Measurements from ENCODE around the gene USP31. TPM values are rescaled to one million over a fixed set of nuclear protein-coding genes. Genes with fewer than 3 reads are reported as not detected.

USP31 gene
- total and polyA plus RNA-seq, 2 donors (not counting 1 experiment from before 2014, with no cell fraction given) = 1.6 to 6.7 TPM

GRCh38 chr16:23068079-23068736 lies 81.0 kb downstream of the USP31 start:
- TF ChIP-seq CTCF (IDR thresholded peaks at IDR 0.05) = no peak
- no peak for TF ChIP-seq EZH2 (IDR thresholded peaks at IDR 0.05; ENCODE audit: borderline replicate concordance, insufficient read depth, low read depth, low read length, poor library complexity, severe bottlenecking)
- no peaks in the 10 kb centered on the region for H3K79me2 ChIP-seq (ENCODE audit: control insufficient read depth, insufficient read depth, low read length)
- intact Hi-C loops (cut with micrococcal nuclease) = no loop called here
- ChIA-PET POLR2A (no interaction called here), CTCF (interaction anchor here (0.7 kb wide), 1 partner anchor 15 kb away, joined by 3 read pairs; no protein-coding TSS in a partner anchor)
- WGBS (ENCODE audit: insufficient coverage) = 97% methylated on average over 18 of the region's 20 CpGs
- no peak overlapping the region for H3K4me2 ChIP-seq (replicated peaks; ENCODE audit: low read depth, low read length, poor library complexity, severe bottlenecking)
- Mint-ChIP-seq H3K9me3 (ENCODE audit: insufficient read depth) (no peaks in the 10 kb centered on the region), H3K27me3 (no peaks in the 10 kb centered on the region), H3K4me1 (no peaks in the 10 kb centered on the region), H3K4me3 (no peak overlapping the region), H3K27ac (no peak overlapping the region)
- ATAC-seq (ENCODE audit: low read depth) (no peak), DNase-seq (no peak)
- no peaks in the 10 kb centered on the region for H3K27me3 ChIP-seq (replicated peaks in 1 of 4; ENCODE audit: control extremely low read depth in 1 of 4, control insufficient read depth in 3 of 4, insufficient read depth in 4 of 4, low read length in 3 of 4)
- H2AFZ ChIP-seq (ENCODE audit: insufficient read depth, low read depth, low read length, poor library complexity, severe bottlenecking) = no peak overlapping the region
- H3K9ac ChIP-seq (ENCODE audit: low read length) = no peak overlapping the region
- H3K36me3 ChIP-seq (replicated peaks in 1 of 2; ENCODE audit: control extremely low read depth in 1 of 2, control insufficient read depth in 1 of 2, extremely low read depth in 1 of 2, insufficient read depth in 2 of 2, low read length in 1 of 2) = peaks cover 1 to 3% of the 10 kb centered on the region in 2 experiments
- H4K20me1 ChIP-seq (ENCODE audit: control insufficient read depth, insufficient read depth, low read length, poor library complexity, severe bottlenecking) = no peaks in the 10 kb centered on the region
- H3K9me3 ChIP-seq (ENCODE audit: control extremely low read depth in 1 of 3, control insufficient read depth in 2 of 3, insufficient read depth in 1 of 3, low read length in 2 of 3) = no peaks in the 10 kb centered on the region
- no peak overlapping the region for H3K4me3 ChIP-seq (ENCODE audit: control extremely low read depth in 1 of 5, extremely low read depth in 1 of 5, insufficient read depth in 1 of 5, low read depth in 2 of 5, low read length in 4 of 5)
- no peaks in the 10 kb centered on the region for H3K4me1 ChIP-seq (ENCODE audit: control insufficient read depth in 2 of 2, insufficient read depth in 2 of 2, low read length in 2 of 2)
- no peak overlapping the region for H3K27ac ChIP-seq (ENCODE audit: low read length in 2 of 2)

- DNase-seq = no peak
- TF ChIP-seq EZH2 (IDR thresholded peaks at IDR 0.05; ENCODE audit: borderline replicate concordance, insufficient read depth, low read depth, low read length, poor library complexity, severe bottlenecking) = no peak
- TF ChIP-seq CTCF (IDR thresholded peaks at IDR 0.05) = no peak
- Histone ChIP-seq H3K36me3 (replicated peaks in 1 of 2; ENCODE audit: control extremely low read depth in 1 of 2, control insufficient read depth in 1 of 2, extremely low read depth in 1 of 2, insufficient read depth in 2 of 2, low read length in 1 of 2) (peaks cover 1 to 3% of the 10 kb centered on the region in 2 experiments), H3K27me3 (replicated peaks in 1 of 4; ENCODE audit: control extremely low read depth in 1 of 4, control insufficient read depth in 3 of 4, insufficient read depth in 4 of 4, low read length in 3 of 4) (no peaks in the 10 kb centered on the region), H3K4me1 (ENCODE audit: control insufficient read depth in 2 of 2, insufficient read depth in 2 of 2, low read length in 2 of 2) (no peaks in the 10 kb centered on the region), H4K20me1 (ENCODE audit: control insufficient read depth, insufficient read depth, low read length, poor library complexity, severe bottlenecking) (no peaks in the 10 kb centered on the region), H3K4me3 (ENCODE audit: control extremely low read depth in 1 of 5, extremely low read depth in 1 of 5, insufficient read depth in 1 of 5, low read depth in 2 of 5, low read length in 4 of 5) (no peak overlapping the region), H3K27ac (ENCODE audit: low read length in 2 of 2) (no peak overlapping the region), H3K4me2 (replicated peaks; ENCODE audit: low read depth, low read length, poor library complexity, severe bottlenecking) (no peak overlapping the region), H3K9me3 (ENCODE audit: control extremely low read depth in 1 of 3, control insufficient read depth in 2 of 3, insufficient read depth in 1 of 3, low read length in 2 of 3) (no peaks in the 10 kb centered on the region), H2AFZ (ENCODE audit: insufficient read depth, low read depth, low read length, poor library complexity, severe bottlenecking) (no peak overlapping the region), H3K79me2 (ENCODE audit: control insufficient read depth, insufficient read depth, low read length) (no peaks in the 10 kb centered on the region), H3K9ac (ENCODE audit: low read length) (no peak overlapping the region)
- Mint-ChIP-seq H3K27me3 (no peaks in the 10 kb centered on the region), H3K9me3 (ENCODE audit: insufficient read depth) (no peaks in the 10 kb centered on the region), H3K27ac (no peak overlapping the region), H3K4me3 (no peak overlapping the region), H3K4me1 (no peaks in the 10 kb centered on the region)
- ChIA-PET CTCF (no interaction called here), POLR2A (no interaction called here)
- no peak for ATAC-seq (ENCODE audit: low read depth)
- WGBS (ENCODE audit: insufficient coverage) = 100% methylated on average over 3 of the region's 3 CpGs
- intact Hi-C loops (cut with micrococcal nuclease) = no loop called here
Observed at GRCh38 chr16:23066676-23067075, 82.6 kb downstream of the USP31 start.

Measured in B cell (primary cell).